22Rv1 (cell line): ENCODE results near the gene DOCK9.

Experiments
- H3K27ac ChIP-seq: fragments of 450-650 bp; 2 replicates; pipeline ENCODE4 v1.5.1; 2017
- CTCF ChIP-seq: fragments of 450-650 bp; IDR thresholded peaks from 2 replicates; pipeline ENCODE4 v1.5.1; 2017; ENCODE audit warnings: mild to moderate bottlenecking
- ZFX ChIP-seq: fragments of 450-650 bp; IDR thresholded peaks from 2 replicates; pipeline ENCODE4 v1.6.1; 2017; ENCODE audit warnings: antibody characterized with exemption, borderline replicate concordance

The DOCK9 gene

GRCh38 chr13:98977568-98978265 is at the start of gene DOCK9:
TSS of gene DOCK9 (minus strand) at chr13:98978064. CDS start at chr13:98977909, 155 bp downstream.
- H3K27ac ChIP-seq: no peak within 1 kb of the TSS
- no peak for TF ChIP-seq CTCF
- TF ChIP-seq ZFX: no peak

GRCh38 chr13:99027260-99027659 is 49.4 kb upstream of the DOCK9 start:
- H3K27ac ChIP-seq: no peak overlapping the region
- TF ChIP-seq CTCF: no peak
- no peak for TF ChIP-seq ZFX

- H3K27ac ChIP-seq: no peak overlapping the region
- TF ChIP-seq CTCF: no peak
- TF ChIP-seq ZFX: no peak
Measured at GRCh38 chr13:99022941-99023340, 45.1 kb upstream of the DOCK9 start.

- no peak overlapping the region for H3K27ac ChIP-seq
Measured at GRCh38 chr13:99018418-99019180, 40.7 kb upstream of the DOCK9 start.

GRCh38 chr13:99015606-99016490 is 38.0 kb upstream of the DOCK9 start:
- no peak overlapping the region for H3K27ac ChIP-seq
- no peak for TF ChIP-seq ZFX
- no peak for TF ChIP-seq CTCF

More at GRCh38 chr13:99018418-99019180, 40.7 kb upstream of the DOCK9 start:
- TF ChIP-seq ZFX: no peak
- TF ChIP-seq CTCF: no peak

GRCh38 chr13:99014522-99014921 is 36.7 kb upstream of the DOCK9 start:
- H3K27ac ChIP-seq: no peak overlapping the region
- TF ChIP-seq ZFX (no peak), CTCF (no peak)
